CD4-positive, alpha-beta T cell treated with Interleukin-1 beta for 1 hour (primary cell): Measurements from ENCODE around the gene USP24.
"Not testable (repeated sequence)": the region's sequence is repeated elsewhere in the genome, so short reads cannot be mapped to it uniquely, and the experiment has no call there.

Experiments used
- DNase-seq, 2 donors: peaks; one replicate each; pipeline ENCODE4 v3.0.0-alpha.2; 2020 to 2022

USP24 gene

GRCh38 chr1:55215194-55216021, at the start of gene USP24:
Gene USP24 (minus strand): TSS chr1:55215364. CDS start chr1:55215113, 251 bp downstream.
- DNase-seq, result peak; percentile 84 to 87

- DNase-seq, result no peak
Measured at GRCh38 chr1:55262822-55263221, 47.7 kb upstream of the USP24 start.

- DNase-seq, result peak in 1 of 2 donors; percentile 61
Measured at GRCh38 chr1:55259911-55260609, 44.9 kb upstream of the USP24 start.

- peak; percentile 64 to 75 for DNase-seq
Measured at GRCh38 chr1:55257958-55258357, 42.8 kb upstream of the USP24 start.

GRCh38 chr1:55255901-55256300, 40.7 kb upstream of the USP24 start:
- no peak for DNase-seq

DNA sequence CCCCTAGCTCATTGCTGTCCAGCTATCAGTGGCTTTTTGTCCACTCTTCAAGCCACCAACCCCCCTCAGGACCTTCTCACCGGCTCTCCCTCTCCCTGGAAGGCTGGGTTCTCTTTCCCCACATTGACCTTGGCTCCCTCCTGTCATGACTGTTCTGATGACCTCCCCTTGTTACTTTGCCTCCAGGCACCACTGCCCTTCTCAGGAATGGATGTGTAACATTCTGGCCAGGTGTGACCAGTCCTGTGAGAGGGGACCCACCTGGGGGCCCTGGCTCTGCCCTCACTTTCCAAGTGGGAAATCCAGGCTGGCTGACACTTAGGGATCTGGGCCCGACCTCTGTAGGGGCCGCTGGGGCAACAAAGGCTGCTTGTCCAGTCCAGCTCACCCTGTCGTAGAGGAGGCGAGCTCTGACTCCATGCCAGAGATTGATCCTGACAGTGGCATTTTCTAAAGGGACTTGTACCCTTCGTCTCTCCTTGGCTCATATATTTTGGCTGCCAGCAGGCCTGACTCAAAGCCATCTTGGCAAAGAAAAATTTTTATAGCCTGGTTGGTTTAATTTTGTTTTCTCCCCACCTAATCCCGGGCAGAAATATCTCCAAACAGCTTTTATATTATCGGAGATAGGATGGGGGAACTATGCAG, 37.9 kb upstream of the USP24 start:
- DNase-seq, result no peak

DNA sequence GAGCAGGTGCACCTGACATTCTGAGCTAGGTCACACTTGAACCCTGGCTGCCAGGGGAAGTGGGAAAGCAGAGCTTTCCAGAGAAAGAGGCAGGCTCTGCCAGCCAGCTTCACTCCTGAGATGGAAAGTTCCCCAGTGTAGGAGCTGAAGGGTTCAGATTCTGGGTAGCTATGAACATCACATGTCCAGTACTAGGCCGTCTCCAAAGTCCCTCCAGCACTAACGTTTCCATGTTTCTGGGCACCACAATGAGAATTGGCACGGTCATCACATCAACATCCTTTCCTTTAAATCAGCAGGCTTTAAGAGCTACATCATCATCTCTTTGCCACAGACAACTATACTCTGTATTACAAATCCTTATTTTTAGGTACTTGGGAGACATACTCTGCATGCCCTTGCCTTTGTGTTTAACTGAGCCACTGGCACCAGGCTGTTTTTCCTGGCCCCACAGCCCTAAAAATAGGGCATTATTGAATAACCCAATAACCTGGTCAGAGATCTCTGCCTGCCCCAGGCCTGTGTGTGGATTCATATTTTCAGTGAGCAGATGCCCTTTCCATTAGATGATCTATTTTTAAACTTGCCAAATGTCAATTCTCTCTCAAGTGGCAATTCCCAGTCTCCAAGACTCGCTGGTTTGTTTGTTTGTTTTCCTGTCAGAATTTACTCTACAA, 35.4 kb upstream of the USP24 start:
- DNase-seq, result no peak

- no peak for DNase-seq
Measured at GRCh38 chr1:55249646-55250398, 34.7 kb upstream of the USP24 start.

GRCh38 chr1:55246896-55247295, 31.7 kb upstream of the USP24 start:
- DNase-seq, result no peak

DNA sequence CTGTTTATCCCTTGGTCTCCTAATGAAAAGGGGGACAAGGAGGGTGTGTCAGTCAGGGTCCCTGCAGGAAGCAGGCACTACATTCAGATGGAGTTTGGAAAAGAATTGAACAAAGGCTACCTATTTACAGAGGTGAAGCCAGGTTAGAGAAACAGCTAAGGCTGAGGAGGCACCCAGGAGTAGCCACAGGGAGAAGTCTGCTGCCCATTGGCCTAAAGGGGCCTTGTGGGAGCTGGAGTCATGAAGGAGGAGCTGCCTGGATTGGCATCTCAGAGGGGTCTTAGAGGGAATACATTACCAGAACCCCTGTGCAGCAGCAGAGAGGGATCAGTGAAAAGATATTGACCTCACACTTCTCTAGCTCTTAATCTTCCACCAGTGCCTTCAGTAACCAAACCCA, 31.2 kb upstream of the USP24 start:
- no peak for DNase-seq

GRCh38 chr1:55245781-55246180, 30.6 kb upstream of the USP24 start:
- DNase-seq, result no peak

- DNase-seq, result peak in 1 of 2 donors; percentile 21
Measured at GRCh38 chr1:55244476-55245099, 29.4 kb upstream of the USP24 start.

GRCh38 chr1:55243655-55244054, 28.5 kb upstream of the USP24 start:
- no peak for DNase-seq

GRCh38 chr1:55239548-55239947, 24.4 kb upstream of the USP24 start:
- no peak for DNase-seq

DNA sequence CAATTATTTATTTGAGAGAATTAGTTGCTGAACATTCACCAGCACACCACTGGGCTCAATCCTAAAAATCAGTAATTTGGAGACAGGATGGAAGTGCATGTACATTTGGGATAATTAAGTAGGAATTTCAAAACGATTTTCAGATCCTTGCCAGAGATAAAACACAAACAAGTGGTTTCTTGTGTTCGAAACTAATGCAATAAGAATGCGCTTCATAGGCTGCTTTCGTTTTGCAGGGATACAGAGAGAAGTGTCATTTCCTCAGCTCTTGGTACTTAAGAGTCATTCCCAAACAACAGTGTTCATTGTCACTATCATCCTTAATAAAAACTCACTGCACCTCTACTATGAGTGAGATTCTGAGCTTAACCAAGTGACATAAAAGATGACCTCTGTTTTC, 20.6 kb upstream of the USP24 start:
- no peak for DNase-seq

DNA sequence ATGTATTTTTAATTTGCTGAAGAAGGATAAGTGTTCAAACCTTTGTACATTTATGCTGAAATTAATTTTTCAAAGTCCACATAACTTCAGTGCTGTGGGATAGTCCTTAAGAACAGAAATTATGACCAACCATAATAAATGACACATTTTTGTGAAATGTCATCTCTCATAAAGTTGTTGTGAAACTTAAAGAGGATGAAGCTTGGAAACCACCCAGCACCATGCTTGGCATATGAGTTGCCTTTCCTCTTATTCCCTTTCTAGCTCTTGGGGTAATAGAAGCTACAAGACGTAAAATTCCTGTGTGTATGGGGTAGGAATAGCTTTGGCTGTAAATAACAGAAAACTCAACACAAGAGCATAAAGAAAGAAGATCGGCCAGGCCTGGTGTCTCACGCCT, 18.9 kb upstream of the USP24 start:
- DNase-seq, result no peak

DNA sequence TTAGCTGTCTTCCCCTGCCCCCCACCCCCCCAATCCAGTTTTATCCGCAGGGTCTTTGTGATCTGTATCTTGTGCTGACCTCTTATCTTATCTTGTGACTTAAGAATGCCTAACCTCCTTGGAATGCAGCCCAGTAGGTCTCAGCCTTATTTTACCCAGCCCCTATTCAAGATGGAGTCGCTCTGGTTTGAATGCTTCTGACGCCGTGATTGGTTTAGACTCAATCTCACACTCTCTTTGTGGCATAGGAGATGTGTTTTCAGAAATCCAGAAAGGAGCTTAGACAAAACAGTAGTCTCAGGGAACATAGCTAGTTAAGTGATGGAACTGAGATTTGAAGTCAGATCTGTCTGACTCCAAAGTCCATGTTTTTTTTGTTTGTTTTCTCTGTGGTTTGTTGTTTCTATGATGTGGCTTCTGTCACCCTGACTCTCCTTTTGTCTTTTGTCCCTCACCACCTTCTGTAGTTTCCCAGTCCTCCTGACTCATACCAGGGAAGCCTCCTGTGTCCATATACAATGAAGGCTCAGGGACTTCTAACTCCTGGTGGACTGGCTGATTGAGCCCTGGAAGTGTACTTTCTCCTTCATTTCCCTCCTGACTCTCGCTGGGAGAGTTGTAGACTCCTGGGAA, 18.1 kb upstream of the USP24 start:
- no peak for DNase-seq

DNA sequence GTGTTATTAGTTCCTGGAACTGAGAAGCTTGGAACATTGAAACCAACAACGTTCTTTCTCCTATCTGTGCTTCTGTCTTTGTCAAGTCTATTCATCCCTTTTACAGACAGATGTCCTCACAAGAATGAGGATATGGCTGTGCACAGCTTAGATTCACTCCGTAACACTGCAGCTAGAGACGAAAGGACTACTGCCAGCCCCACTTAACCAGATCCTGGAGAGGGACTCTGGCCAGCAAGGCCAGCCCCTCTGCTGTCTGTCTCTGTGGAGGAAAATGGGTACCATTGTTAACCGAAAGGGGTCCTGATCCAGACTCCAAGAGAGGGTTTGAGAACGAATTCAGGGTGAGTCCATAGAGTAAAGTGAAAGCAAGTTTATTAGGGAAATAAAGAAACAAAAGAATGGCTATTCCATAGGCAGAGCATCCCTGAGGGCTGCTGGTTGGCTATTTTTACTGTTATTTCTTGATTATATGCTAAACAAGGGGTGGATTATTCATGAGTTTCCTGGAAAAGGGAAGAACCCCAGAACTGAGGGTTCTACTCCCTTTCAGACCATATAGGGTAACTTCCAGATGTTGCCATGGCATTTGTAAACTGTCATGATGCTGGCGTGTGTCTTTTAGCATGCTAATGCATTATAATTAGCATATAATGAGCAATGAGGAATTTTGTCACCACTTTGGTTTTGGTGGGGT, 17.4 kb upstream of the USP24 start:
- no peak for DNase-seq

DNA sequence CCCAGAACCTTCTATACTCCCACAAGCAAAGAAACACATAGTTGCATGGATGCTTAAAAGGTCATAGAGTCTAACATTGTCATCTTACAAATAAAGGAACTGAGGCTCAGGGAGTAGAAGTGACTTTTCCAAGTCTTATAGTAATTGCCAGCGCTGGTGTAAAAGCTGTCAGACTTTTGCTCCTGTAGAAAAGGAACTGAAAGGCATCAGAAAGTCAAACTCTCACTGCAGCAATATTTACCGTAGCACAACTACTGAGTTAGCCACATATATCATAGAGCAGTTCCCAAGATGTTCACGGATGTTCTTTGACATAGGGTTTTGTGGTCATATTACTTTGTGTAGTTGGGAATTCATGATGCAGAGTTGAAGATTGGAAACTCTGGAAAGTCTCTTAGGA, 16.6 kb upstream of the USP24 start:
- no peak for DNase-seq

- no peak for DNase-seq
Measured at GRCh38 chr1:55230659-55231058, 15.5 kb upstream of the USP24 start.

DNA sequence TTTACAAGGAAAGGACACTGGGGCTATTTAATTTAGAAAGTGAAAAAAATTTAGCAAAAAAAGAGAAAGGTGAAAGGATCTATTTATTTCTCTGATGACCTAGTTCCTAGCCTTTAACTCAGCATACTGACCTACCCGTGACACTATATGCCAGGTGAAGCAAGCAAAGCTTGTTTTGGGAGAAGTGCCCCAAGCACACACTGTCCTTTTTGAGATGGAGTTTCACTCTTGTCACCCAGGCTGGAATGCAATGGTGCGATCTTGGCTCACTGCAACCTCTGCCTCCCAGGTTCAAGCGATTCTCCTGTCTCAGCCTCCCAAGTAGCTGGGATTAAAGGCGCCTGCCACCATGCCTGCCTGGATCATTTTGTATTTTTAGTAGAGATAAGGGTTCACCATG, 14.6 kb upstream of the USP24 start:
- not testable (repeated sequence) for DNase-seq
